CD4-positive, CD25-positive, alpha-beta regulatory T cell (primary cell): Measurements from ENCODE around the gene OCIAD1. TPM values are rescaled to one million over a fixed set of nuclear protein-coding genes. Genes with fewer than 3 reads are reported as not detected.
"Not testable (repeated sequence)": the region's sequence is repeated elsewhere in the genome, so short reads cannot be mapped to it uniquely, and the experiment has no call there.

Experiments used
- ATAC-seq, 2 donors: fragments of 150-1000 bp; cut with Tn5 transposase; one replicate each; pipeline ENCODE4 v1.10.0; 2021; ENCODE audit warnings: low read depth in 2 of 2, moderate number of reproducible peaks in 2 of 2, moderate library complexity in 1 of 2
- DNase-seq, 3 donors: peaks; one replicate each; pipeline versions ENCODE4 v3.0.0 to v3.0.0-alpha.2; 2012 to 2022; ENCODE audit warnings: mixed read lengths in 1 of 3
- H3K27ac ChIP-seq: one replicate; pipeline ENCODE4 v1.7.0; 2013; ENCODE audit warnings: mild to moderate bottlenecking, low read length; ENCODE audit not compliant: insufficient read depth, poor library complexity, severe bottlenecking
- H3K27me3 ChIP-seq: one replicate; pipeline ENCODE4 v1.7.0; 2013; ENCODE audit warnings: low read length; ENCODE audit not compliant: control insufficient read depth, insufficient read depth
- H3K36me3 ChIP-seq: one replicate; pipeline ENCODE4 v1.7.0; 2013; ENCODE audit warnings: mild to moderate bottlenecking, low read length, moderate library complexity; ENCODE audit not compliant: control insufficient read depth, insufficient read depth
- H3K4me1 ChIP-seq: 2 replicates; pipeline ENCODE4 v1.7.0; 2013; ENCODE audit warnings: mild to moderate bottlenecking, low read length; ENCODE audit not compliant: insufficient read depth, control insufficient read depth, poor library complexity, severe bottlenecking
- H3K4me3 ChIP-seq: one replicate; pipeline ENCODE4 v1.7.0; 2013; ENCODE audit warnings: low read depth, mild to moderate bottlenecking, low read length, moderate library complexity
- H3K9me3 ChIP-seq, 2 experiments: 1 replicate in 1 of 2; 2 replicates in 1 of 2; pipeline ENCODE4 v1.7.0; 2013; ENCODE audit warnings: low read length in 2 of 2, mild to moderate bottlenecking in 1 of 2, moderate library complexity in 1 of 2; ENCODE audit not compliant: control insufficient read depth in 2 of 2
- H3K27ac Mint-ChIP-seq, 3 donors: one replicate each; pipeline ENCODE4 v1.8.0; 2020 to 2022; ENCODE audit warnings: mild to moderate bottlenecking in 3 of 3, mixed read lengths in 3 of 3, moderate library complexity in 2 of 3
- H3K27me3 Mint-ChIP-seq: one replicate; pipeline ENCODE4 v1.8.0; 2022; ENCODE audit warnings: mild to moderate bottlenecking, mixed read lengths
- H3K36me3 Mint-ChIP-seq: one replicate; pipeline ENCODE4 v1.8.0; 2020; ENCODE audit warnings: mixed read lengths
- H3K4me1 Mint-ChIP-seq, 4 donors: one replicate each; pipeline ENCODE4 v1.8.0; 2020 to 2022; ENCODE audit warnings: mixed read lengths in 4 of 4, mild to moderate bottlenecking in 1 of 4
- H3K4me3 Mint-ChIP-seq, 4 donors: one replicate each; pipeline ENCODE4 v1.8.0; 2020 to 2022; ENCODE audit warnings: mild to moderate bottlenecking in 4 of 4, mixed read lengths in 4 of 4, moderate library complexity in 3 of 4
- H3K9me3 Mint-ChIP-seq, 7 donors: one replicate each; pipeline ENCODE4 v1.8.0; 2020 to 2022; ENCODE audit warnings: mixed read lengths in 7 of 7, mild to moderate bottlenecking in 3 of 7, moderate library complexity in 2 of 7
- polyA plus RNA-seq, 4 donors: library from polyadenylated mRNA; unstranded; fragments of 300-500 nt; fragmentation: Illumina TruSeq; gene quantifications; one replicate each; pipeline ENCODE4 v1.2.3, GENCODE V29; 2021
- total RNA-seq: library from RNA; stranded (reverse); gene quantifications from one replicate; pipeline ENCODE4 v1.2.3, GENCODE V29; 2022

The OCIAD1 gene
- total and polyA plus RNA-seq, 5 donors from 2014 or later: 72.2 to 185 (median 144) TPM

GRCh38 chr4:48848799-48849198 is 17.9 kb downstream of the OCIAD1 start:
- not testable (repeated sequence) for H3K9me3 Mint-ChIP-seq, H3K4me3 ChIP-seq, ATAC-seq, H3K4me3 Mint-ChIP-seq, DNase-seq, H3K4me1 ChIP-seq, H3K27ac ChIP-seq, H3K9me3 ChIP-seq, H3K27me3 Mint-ChIP-seq, H3K27me3 ChIP-seq, H3K27ac Mint-ChIP-seq
- Mint-ChIP-seq H3K36me3 (peaks cover 51% of the 10 kb centered on the region), H3K4me1 (peaks cover 0 to 28% (median 14%) of the 10 kb centered on the region in 4 donors)
- peaks cover 73% of the 10 kb centered on the region for H3K36me3 ChIP-seq

GRCh38 chr4:48851651-48852050 is 20.8 kb downstream of the OCIAD1 start:
- no peaks in the 10 kb centered on the region for H3K9me3 Mint-ChIP-seq
- H3K36me3 Mint-ChIP-seq: peaks cover 36% of the 10 kb centered on the region
- no peaks in the 10 kb centered on the region for H3K27me3 ChIP-seq
- H3K4me3 ChIP-seq: no peak overlapping the region
- no peaks in the 10 kb centered on the region for H3K9me3 ChIP-seq
- DNase-seq: no peak
- no peak overlapping the region for H3K4me3 Mint-ChIP-seq
- peaks cover 69% of the 10 kb centered on the region for H3K36me3 ChIP-seq
- H3K27me3 Mint-ChIP-seq: no peaks in the 10 kb centered on the region
- H3K4me1 ChIP-seq: no peaks in the 10 kb centered on the region
- H3K27ac Mint-ChIP-seq: no peak overlapping the region
- no peak overlapping the region for H3K27ac ChIP-seq
- no peak for ATAC-seq
- peaks cover 0 to 18% (median 10%) of the 10 kb centered on the region in 4 donors for H3K4me1 Mint-ChIP-seq

- peak overlapping the region in 1 of 3 donors; percentile 18 for H3K27ac Mint-ChIP-seq
- peaks cover 0 to 15% (median 5%) of the 10 kb centered on the region in 4 donors for H3K4me1 Mint-ChIP-seq
- ATAC-seq: no peak
- H3K9me3 Mint-ChIP-seq: no peaks in the 10 kb centered on the region
- H3K27me3 ChIP-seq: no peaks in the 10 kb centered on the region
- H3K36me3 Mint-ChIP-seq: peaks cover 31% of the 10 kb centered on the region
- no peak overlapping the region for H3K4me3 ChIP-seq
- peaks cover 60% of the 10 kb centered on the region for H3K36me3 ChIP-seq
- H3K27ac ChIP-seq: no peak overlapping the region
- no peak for DNase-seq
- H3K27me3 Mint-ChIP-seq: no peaks in the 10 kb centered on the region
- no peaks in the 10 kb centered on the region for H3K9me3 ChIP-seq
- H3K4me1 ChIP-seq: no peaks in the 10 kb centered on the region
- no peak overlapping the region for H3K4me3 Mint-ChIP-seq
Measured at GRCh38 chr4:48853604-48854394, 22.9 kb downstream of the OCIAD1 start.

- H3K27me3 ChIP-seq: no peaks in the 10 kb centered on the region
- H3K9me3 ChIP-seq: no peaks in the 10 kb centered on the region
- DNase-seq: no peak
- peak overlapping the region in 1 of 3 donors; percentile 31 for H3K27ac Mint-ChIP-seq
- peaks cover 58% of the 10 kb centered on the region for H3K36me3 ChIP-seq
- H3K4me3 Mint-ChIP-seq: no peak overlapping the region
- H3K4me3 ChIP-seq: no peak overlapping the region
- no peak overlapping the region for H3K27ac ChIP-seq
- no peaks in the 10 kb centered on the region for H3K9me3 Mint-ChIP-seq
- H3K4me1 ChIP-seq: no peaks in the 10 kb centered on the region
- H3K36me3 Mint-ChIP-seq: peaks cover 29% of the 10 kb centered on the region
- no peaks in the 10 kb centered on the region for H3K27me3 Mint-ChIP-seq
- ATAC-seq: no peak
- peaks cover 0 to 15% (median 5%) of the 10 kb centered on the region in 4 donors for H3K4me1 Mint-ChIP-seq
Measured at GRCh38 chr4:48854395-48854683, 23.5 kb downstream of the OCIAD1 start.

- H3K27me3 ChIP-seq: no peaks in the 10 kb centered on the region
- Mint-ChIP-seq H3K27ac (no peak overlapping the region), H3K9me3 (no peaks in the 10 kb centered on the region), H3K4me3 (no peak overlapping the region), H3K36me3 (peaks cover 29% of the 10 kb centered on the region), H3K27me3 (no peaks in the 10 kb centered on the region), H3K4me1 (peaks cover 0 to 18% (median 5%) of the 10 kb centered on the region in 4 donors)
- H3K9me3 ChIP-seq: no peaks in the 10 kb centered on the region
- peaks cover 56% of the 10 kb centered on the region for H3K36me3 ChIP-seq
- no peak overlapping the region for H3K4me3 ChIP-seq
- DNase-seq (no peak), ATAC-seq (no peak)
- no peak overlapping the region for H3K27ac ChIP-seq
- H3K4me1 ChIP-seq: no peaks in the 10 kb centered on the region
Measured at GRCh38 chr4:48854982-48855381, 24.1 kb downstream of the OCIAD1 start.

GRCh38 chr4:48858130-48858529 is 27.2 kb downstream of the OCIAD1 start:
- H3K27ac ChIP-seq: no peak overlapping the region
- DNase-seq (no peak), ATAC-seq (no peak)
- peaks cover 24% of the 10 kb centered on the region for H3K36me3 Mint-ChIP-seq
- no peaks in the 10 kb centered on the region for H3K4me1 ChIP-seq
- H3K27me3 Mint-ChIP-seq: no peaks in the 10 kb centered on the region
- no peaks in the 10 kb centered on the region for H3K9me3 Mint-ChIP-seq
- H3K27me3 ChIP-seq: no peaks in the 10 kb centered on the region
- peak overlapping the region in 1 of 3 donors; percentile 74 for H3K27ac Mint-ChIP-seq
- H3K36me3 ChIP-seq: peaks cover 47% of the 10 kb centered on the region
- H3K4me3 Mint-ChIP-seq: no peak overlapping the region
- H3K4me3 ChIP-seq: no peak overlapping the region
- no peaks in the 10 kb centered on the region for H3K9me3 ChIP-seq
- peaks cover 0 to 13% (median 2%) of the 10 kb centered on the region in 4 donors for H3K4me1 Mint-ChIP-seq

- Histone ChIP-seq H3K4me3 (no peak overlapping the region), H3K4me1 (no peaks in the 10 kb centered on the region), H3K27me3 (no peaks in the 10 kb centered on the region), H3K36me3 (peaks cover 23% of the 10 kb centered on the region), H3K27ac (no peak overlapping the region), H3K9me3 (peaks cover 0 to 6% of the 10 kb centered on the region in 2 experiments)
- Mint-ChIP-seq H3K4me3 (no peak overlapping the region), H3K27me3 (no peaks in the 10 kb centered on the region), H3K36me3 (peaks cover 11% of the 10 kb centered on the region), H3K9me3 (peaks cover 0 to 9% (median 0%) of the 10 kb centered on the region in 7 donors), H3K4me1 (peaks cover 0 to 4% (median 0%) of the 10 kb centered on the region in 4 donors), H3K27ac (no peak overlapping the region)
- DNase-seq (no peak), ATAC-seq (no peak)
Measured at GRCh38 chr4:48862038-48862437, 31.1 kb downstream of the OCIAD1 start.

- H3K36me3 ChIP-seq: peaks cover 23% of the 10 kb centered on the region
- no peak for DNase-seq
- peaks cover 0 to 3% (median 0%) of the 10 kb centered on the region in 4 donors for H3K4me1 Mint-ChIP-seq
- no peak overlapping the region for H3K4me3 ChIP-seq
- H3K9me3 ChIP-seq: peaks cover 0 to 6% of the 10 kb centered on the region in 2 experiments
- peaks cover 0 to 11% (median 2%) of the 10 kb centered on the region in 7 donors for H3K9me3 Mint-ChIP-seq
- peaks cover 3% of the 10 kb centered on the region for H3K27me3 Mint-ChIP-seq
- no peak overlapping the region for H3K4me3 Mint-ChIP-seq
- no peak overlapping the region for H3K27ac ChIP-seq
- peaks cover 13% of the 10 kb centered on the region for H3K36me3 Mint-ChIP-seq
- H3K4me1 ChIP-seq: no peaks in the 10 kb centered on the region
- no peak overlapping the region for H3K27ac Mint-ChIP-seq
- no peaks in the 10 kb centered on the region for H3K27me3 ChIP-seq
- ATAC-seq: no peak
Measured at GRCh38 chr4:48862661-48863060, 31.8 kb downstream of the OCIAD1 start.
